Thoracic aorta (tissue), 2 donors: ENCODE measurements around the gene C3. TPM values are rescaled to one million over a fixed set of nuclear protein-coding genes. Genes with fewer than 3 reads are reported as not detected.
A peak's percentile ranks its signal among the peaks of the same experiment; 100 is the strongest.

ENCODE experiments used
- ATAC-seq: fragments of 150-250 bp; one replicate; pipeline ENCODE4 v1.8.0; 2017; ENCODE audit warnings: low read depth; ENCODE audit not compliant: insufficient number of reproducible peaks, low FRiP score
- DNase-seq: peaks from one replicate; pipeline ENCODE4 v3.0.0-alpha.2; 2020; ENCODE audit warnings: low spot score
- H3K27ac ChIP-seq, 2 donors: fragments of 200-600 bp; sonication (generic); 1 replicate in 1 of 2; 2 replicates in 1 of 2; pipeline ENCODE4 v1.5.1; 2016; ENCODE audit warnings: mild to moderate bottlenecking in 2 of 2, moderate library complexity in 2 of 2
- H3K27me3 ChIP-seq: fragments of 200-600 bp; sonication (generic); replicated peaks from 2 replicates; pipeline ENCODE4 v1.6.0; 2016; ENCODE audit warnings: mild to moderate bottlenecking; ENCODE audit not compliant: insufficient read depth
- H3K36me3 ChIP-seq: fragments of 200-600 bp; sonication (generic); one replicate; pipeline ENCODE4 v1.5.1; 2016
- H3K4me1 ChIP-seq, 2 donors: fragments of 200-600 bp; sonication (generic); 1 replicate in 1 of 2; 2 replicates in 1 of 2; pipeline versions ENCODE4 v1.5.1 to v1.6.0; 2016; ENCODE audit warnings: low read depth in 2 of 2, mild to moderate bottlenecking in 1 of 2; ENCODE audit not compliant: control insufficient read depth in 1 of 2
- H3K4me3 ChIP-seq: fragments of 200-600 bp; sonication (generic); 2 replicates; pipeline ENCODE4 v1.5.1; 2016; ENCODE audit warnings: mild to moderate bottlenecking
- H3K9me3 ChIP-seq: fragments of 200-600 bp; sonication (generic); 2 replicates; pipeline ENCODE4 v1.5.1; 2016
- total RNA-seq, 2 donors: library from RNA; depleted of rRNA; stranded (reverse); fragments of >200 nt; gene quantifications; one replicate each; pipeline versions ENCODE4 v1.1.0 to v1.2.3, GENCODE V29; 2016
- TF ChIP-seq, protein P1 (sequence below): fragments of 200-600 bp; sonication (generic); IDR thresholded peaks from one replicate; pipeline ENCODE4 v1.5.1; 2019; ENCODE audit warnings: antibody characterized with exemption

The C3 gene
- total RNA-seq, 2 donors from 2014 or later, result 277 to 754 TPM

- Histone ChIP-seq H3K9me3 (no peaks in the 10 kb centered on the region), H3K27ac (no peak overlapping the region), H3K27me3 (no peaks in the 10 kb centered on the region), H3K4me3 (no peak overlapping the region), H3K4me1 (peaks cover 4 to 5% of the 10 kb centered on the region in 2 donors), H3K36me3 (no peaks in the 10 kb centered on the region)
- DNase-seq, result no peak
- TF ChIP-seq, protein P1, sequence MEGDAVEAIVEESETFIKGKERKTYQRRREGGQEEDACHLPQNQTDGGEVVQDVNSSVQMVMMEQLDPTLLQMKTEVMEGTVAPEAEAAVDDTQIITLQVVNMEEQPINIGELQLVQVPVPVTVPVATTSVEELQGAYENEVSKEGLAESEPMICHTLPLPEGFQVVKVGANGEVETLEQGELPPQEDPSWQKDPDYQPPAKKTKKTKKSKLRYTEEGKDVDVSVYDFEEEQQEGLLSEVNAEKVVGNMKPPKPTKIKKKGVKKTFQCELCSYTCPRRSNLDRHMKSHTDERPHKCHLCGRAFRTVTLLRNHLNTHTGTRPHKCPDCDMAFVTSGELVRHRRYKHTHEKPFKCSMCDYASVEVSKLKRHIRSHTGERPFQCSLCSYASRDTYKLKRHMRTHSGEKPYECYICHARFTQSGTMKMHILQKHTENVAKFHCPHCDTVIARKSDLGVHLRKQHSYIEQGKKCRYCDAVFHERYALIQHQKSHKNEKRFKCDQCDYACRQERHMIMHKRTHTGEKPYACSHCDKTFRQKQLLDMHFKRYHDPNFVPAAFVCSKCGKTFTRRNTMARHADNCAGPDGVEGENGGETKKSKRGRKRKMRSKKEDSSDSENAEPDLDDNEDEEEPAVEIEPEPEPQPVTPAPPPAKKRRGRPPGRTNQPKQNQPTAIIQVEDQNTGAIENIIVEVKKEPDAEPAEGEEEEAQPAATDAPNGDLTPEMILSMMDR, result no peak
- no peak for ATAC-seq
Observed at GRCh38 chr19:6724631-6725492, 4.4 kb upstream of the C3 start.

GRCh38 chr19:6723738-6724137 lies 3.3 kb upstream of the C3 start:
- peaks cover 4 to 5% of the 10 kb centered on the region in 2 donors for H3K4me1 ChIP-seq
- no peak for DNase-seq

DNA sequence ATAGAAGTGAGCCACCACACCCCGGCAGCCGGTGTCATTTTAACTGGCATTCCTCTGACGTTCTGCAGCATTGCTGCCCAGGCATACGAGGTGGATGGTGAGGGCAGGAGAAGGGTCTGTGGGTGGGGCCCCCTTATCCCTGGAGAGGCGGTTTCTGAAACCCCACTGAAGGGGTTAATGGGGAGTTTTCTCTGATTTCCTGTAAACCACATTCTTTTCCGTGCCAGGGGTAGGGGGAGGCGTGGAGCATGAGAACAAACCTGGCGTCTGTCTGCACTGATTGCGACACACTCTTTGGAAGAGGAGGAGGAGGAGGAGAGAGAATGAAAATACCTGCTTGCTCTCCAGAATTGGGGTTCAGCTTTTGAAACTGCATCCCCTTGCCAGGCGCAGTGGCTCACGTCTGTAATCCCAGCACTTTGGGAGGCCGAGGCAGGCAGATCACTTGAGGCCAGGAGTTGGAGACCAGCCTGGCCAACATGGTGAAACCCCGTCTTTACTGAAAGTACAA lies 2.7 kb upstream of the C3 start:
- TF ChIP-seq, protein P1, result no peak
- ATAC-seq, result no peak
- peak overlapping the region; percentile 14 for H3K4me3 ChIP-seq
- H3K4me1 ChIP-seq, result peaks cover 4 to 5% of the 10 kb centered on the region in 2 donors
- DNase-seq, result no peak
- H3K9me3 ChIP-seq, result no peaks in the 10 kb centered on the region
- no peaks in the 10 kb centered on the region for H3K27me3 ChIP-seq
- H3K27ac ChIP-seq, result no peak overlapping the region
- H3K36me3 ChIP-seq, result no peaks in the 10 kb centered on the region

More at GRCh38 chr19:6723738-6724137, 3.3 kb upstream of the C3 start:
- TF ChIP-seq, protein P1, result no peak
- H3K27me3 ChIP-seq, result no peaks in the 10 kb centered on the region
- H3K4me3 ChIP-seq, result no peak overlapping the region
- no peaks in the 10 kb centered on the region for H3K36me3 ChIP-seq
- no peak overlapping the region for H3K27ac ChIP-seq
- no peaks in the 10 kb centered on the region for H3K9me3 ChIP-seq
- no peak for ATAC-seq

DNA sequence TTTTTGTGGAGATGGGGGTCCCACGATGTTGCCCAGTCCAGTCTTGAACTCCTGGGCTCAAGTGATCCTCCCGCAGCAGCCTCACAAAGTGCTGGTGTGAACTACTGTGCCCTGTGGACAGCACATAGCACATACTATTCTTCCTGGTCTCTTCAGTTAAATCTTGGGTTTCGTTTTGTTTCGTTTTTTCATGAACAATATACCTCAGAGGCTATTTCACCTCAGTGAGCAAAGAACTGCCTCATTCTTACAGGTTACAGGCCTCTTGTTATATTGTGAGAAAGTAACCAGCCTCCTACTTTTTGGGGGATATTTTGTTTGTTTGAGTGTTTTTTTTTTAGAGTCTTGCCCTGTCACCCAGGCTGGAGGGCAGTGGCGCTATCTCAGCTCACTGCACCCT lies 1.3 kb upstream of the C3 start:
- no peak for DNase-seq
- H3K36me3 ChIP-seq, result no peaks in the 10 kb centered on the region
- H3K9me3 ChIP-seq, result no peaks in the 10 kb centered on the region
- H3K4me1 ChIP-seq, result peaks cover 4 to 5% of the 10 kb centered on the region in 2 donors
- no peak overlapping the region for H3K4me3 ChIP-seq
- no peak overlapping the region for H3K27ac ChIP-seq
- TF ChIP-seq, protein P1, result no peak
- H3K27me3 ChIP-seq, result no peaks in the 10 kb centered on the region
- no peak for ATAC-seq

GRCh38 chr19:6721138-6721474 lies 656 bp upstream of the C3 start:
- peaks cover 4 to 5% of the 10 kb centered on the region in 2 donors for H3K4me1 ChIP-seq
- no peaks in the 10 kb centered on the region for H3K27me3 ChIP-seq
- no peak overlapping the region for H3K4me3 ChIP-seq
- H3K27ac ChIP-seq, result no peak overlapping the region
- no peaks in the 10 kb centered on the region for H3K9me3 ChIP-seq
- H3K36me3 ChIP-seq, result no peaks in the 10 kb centered on the region
- ATAC-seq (no peak), DNase-seq (no peak)
- TF ChIP-seq, protein P1, result no peak
